ENCODE data around the gene SOX9.
"Not testable (repeated sequence)": the region's sequence is repeated elsewhere in the genome, so short reads cannot be mapped to it uniquely, and the experiment has no call there.

Gene SOX9

DNA sequence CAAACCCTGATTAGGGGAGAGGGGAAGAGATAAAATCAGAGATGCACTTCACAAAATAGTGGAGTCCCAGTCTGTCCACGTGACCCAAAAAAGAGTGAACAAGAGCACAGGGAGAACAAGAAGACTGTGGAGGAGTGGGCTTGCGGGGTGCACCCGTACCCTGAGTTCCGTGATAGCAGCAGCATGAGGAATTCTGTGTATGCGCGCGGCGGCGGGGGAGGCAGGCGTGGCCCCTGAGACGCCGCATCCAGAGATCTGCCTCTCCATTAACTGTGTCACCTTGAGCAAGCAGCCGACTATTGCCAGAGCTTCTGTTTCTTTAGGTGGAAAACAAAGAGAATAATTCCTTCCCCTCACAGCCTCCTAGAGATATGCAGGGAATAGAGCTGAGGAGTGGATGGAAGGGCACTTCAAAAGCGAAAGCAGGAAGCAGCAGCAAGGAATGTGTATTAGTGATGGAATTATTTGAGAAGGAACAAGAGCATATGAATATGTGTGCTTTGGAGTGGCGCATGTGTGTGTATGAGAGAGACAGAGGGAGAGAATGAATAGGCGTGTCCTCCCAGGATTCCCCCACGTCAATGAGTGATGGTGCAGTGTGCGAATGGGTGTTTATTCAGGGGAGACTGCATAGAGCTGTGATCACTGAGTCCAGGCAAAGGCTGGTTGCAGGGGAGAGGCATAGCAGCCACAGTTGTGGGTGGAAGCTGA is 10.4 kb upstream of the SOX9 start:
- H3K27me3 ChIP-seq (ENCODE audit: insufficient read depth, low read depth), result no peaks in the 10 kb centered on the region
- no peak overlapping the region for H2AFZ ChIP-seq (ENCODE audit: low read depth)
- TF ChIP-seq, protein P1, sequence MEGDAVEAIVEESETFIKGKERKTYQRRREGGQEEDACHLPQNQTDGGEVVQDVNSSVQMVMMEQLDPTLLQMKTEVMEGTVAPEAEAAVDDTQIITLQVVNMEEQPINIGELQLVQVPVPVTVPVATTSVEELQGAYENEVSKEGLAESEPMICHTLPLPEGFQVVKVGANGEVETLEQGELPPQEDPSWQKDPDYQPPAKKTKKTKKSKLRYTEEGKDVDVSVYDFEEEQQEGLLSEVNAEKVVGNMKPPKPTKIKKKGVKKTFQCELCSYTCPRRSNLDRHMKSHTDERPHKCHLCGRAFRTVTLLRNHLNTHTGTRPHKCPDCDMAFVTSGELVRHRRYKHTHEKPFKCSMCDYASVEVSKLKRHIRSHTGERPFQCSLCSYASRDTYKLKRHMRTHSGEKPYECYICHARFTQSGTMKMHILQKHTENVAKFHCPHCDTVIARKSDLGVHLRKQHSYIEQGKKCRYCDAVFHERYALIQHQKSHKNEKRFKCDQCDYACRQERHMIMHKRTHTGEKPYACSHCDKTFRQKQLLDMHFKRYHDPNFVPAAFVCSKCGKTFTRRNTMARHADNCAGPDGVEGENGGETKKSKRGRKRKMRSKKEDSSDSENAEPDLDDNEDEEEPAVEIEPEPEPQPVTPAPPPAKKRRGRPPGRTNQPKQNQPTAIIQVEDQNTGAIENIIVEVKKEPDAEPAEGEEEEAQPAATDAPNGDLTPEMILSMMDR (conservative IDR thresholded peaks at IDR 0.05; ENCODE audit: low read depth, low read length), result no peak
- no peak overlapping the region for H3K9ac ChIP-seq
- H3K4me2 ChIP-seq, result no peak overlapping the region
- H3K27ac ChIP-seq, result no peak overlapping the region
- no peaks in the 10 kb centered on the region for H3K79me2 ChIP-seq (ENCODE audit: insufficient read depth, low read depth)
- no peaks in the 10 kb centered on the region for H3K4me1 ChIP-seq (ENCODE audit: low read depth, poor library complexity, severe bottlenecking)
- no peak overlapping the region for H3K4me3 ChIP-seq (IDR thresholded peaks at IDR 0.05; ENCODE audit: insufficient read depth, low read depth, low read length)
- no peaks in the 10 kb centered on the region for H3K36me3 ChIP-seq (ENCODE audit: insufficient read depth)
- no peaks in the 10 kb centered on the region for H4K20me1 ChIP-seq (ENCODE audit: insufficient read depth)

DNA sequence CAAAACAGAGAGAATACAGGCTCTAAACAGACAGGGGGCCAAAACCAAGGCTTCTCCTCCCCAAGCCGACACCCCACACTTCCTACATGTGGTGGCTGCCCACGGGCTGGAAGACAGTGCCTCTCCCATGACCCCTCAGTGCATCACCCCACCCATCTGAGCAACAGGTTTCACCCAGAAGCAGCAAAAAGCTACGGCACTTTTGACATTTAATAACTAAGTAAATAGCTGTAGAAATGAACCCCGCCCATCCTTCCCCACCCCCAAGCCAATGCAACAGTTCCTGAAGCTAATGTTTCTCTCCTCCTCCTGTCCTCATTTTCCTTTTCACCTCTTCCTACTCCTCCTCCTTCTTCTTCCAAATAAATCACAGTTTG is 9.9 kb upstream of the SOX9 start:
- Histone ChIP-seq H3K4me2 (no peak overlapping the region), H3K9ac (no peak overlapping the region), H2AFZ (ENCODE audit: low read depth) (no peak overlapping the region), H4K20me1 (ENCODE audit: insufficient read depth) (no peaks in the 10 kb centered on the region), H3K4me3 (IDR thresholded peaks at IDR 0.05; ENCODE audit: insufficient read depth, low read depth, low read length) (no peak overlapping the region), H3K4me1 (ENCODE audit: low read depth, poor library complexity, severe bottlenecking) (no peaks in the 10 kb centered on the region), H3K79me2 (ENCODE audit: insufficient read depth, low read depth) (no peaks in the 10 kb centered on the region), H3K27ac (no peak overlapping the region), H3K36me3 (ENCODE audit: insufficient read depth) (no peaks in the 10 kb centered on the region), H3K27me3 (ENCODE audit: insufficient read depth, low read depth) (no peaks in the 10 kb centered on the region)
- TF ChIP-seq, protein P1 (conservative IDR thresholded peaks at IDR 0.05; ENCODE audit: low read depth, low read length), result no peak

DNA sequence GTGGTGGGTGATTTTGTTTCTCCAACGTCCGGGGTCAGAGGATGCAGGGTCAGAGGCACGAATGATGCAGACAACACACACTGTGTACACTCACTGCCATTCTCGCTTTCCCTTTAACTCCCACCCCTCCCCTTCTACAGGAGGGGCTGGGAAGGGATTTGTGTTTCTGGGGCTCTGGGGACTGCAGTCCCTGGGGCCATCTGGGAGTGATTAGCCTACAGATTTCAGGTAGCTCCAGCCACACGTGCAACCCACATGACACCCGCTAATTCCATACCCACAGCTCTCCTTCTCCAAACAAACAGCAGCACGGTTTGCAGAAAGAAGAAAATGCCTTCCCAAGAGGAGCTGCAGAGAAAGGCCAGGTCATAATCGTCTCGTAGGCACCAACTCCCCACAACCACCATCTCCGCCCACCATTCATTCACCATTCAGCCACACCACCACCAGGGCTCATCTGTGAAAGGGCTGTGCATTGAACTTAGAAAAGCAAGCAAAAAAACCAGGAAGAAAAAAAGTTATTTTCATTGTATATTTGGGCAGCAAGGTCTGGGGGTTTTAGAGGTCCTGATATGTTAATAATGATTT is 9.4 kb upstream of the SOX9 start:
- no peaks in the 10 kb centered on the region for H3K79me2 ChIP-seq (ENCODE audit: insufficient read depth, low read depth)
- H3K4me2 ChIP-seq, result no peak overlapping the region
- no peak overlapping the region for H3K27ac ChIP-seq
- no peak overlapping the region for H3K9ac ChIP-seq
- H4K20me1 ChIP-seq (ENCODE audit: insufficient read depth), result no peaks in the 10 kb centered on the region
- no peaks in the 10 kb centered on the region for H3K36me3 ChIP-seq (ENCODE audit: insufficient read depth)
- H3K27me3 ChIP-seq (ENCODE audit: insufficient read depth, low read depth), result no peaks in the 10 kb centered on the region
- H3K4me1 ChIP-seq (ENCODE audit: low read depth, poor library complexity, severe bottlenecking), result no peaks in the 10 kb centered on the region
- H2AFZ ChIP-seq (ENCODE audit: low read depth), result no peak overlapping the region
- H3K4me3 ChIP-seq (IDR thresholded peaks at IDR 0.05; ENCODE audit: insufficient read depth, low read depth, low read length), result no peak overlapping the region
- TF ChIP-seq, protein P1 (conservative IDR thresholded peaks at IDR 0.05; ENCODE audit: low read depth, low read length), result no peak

DNA sequence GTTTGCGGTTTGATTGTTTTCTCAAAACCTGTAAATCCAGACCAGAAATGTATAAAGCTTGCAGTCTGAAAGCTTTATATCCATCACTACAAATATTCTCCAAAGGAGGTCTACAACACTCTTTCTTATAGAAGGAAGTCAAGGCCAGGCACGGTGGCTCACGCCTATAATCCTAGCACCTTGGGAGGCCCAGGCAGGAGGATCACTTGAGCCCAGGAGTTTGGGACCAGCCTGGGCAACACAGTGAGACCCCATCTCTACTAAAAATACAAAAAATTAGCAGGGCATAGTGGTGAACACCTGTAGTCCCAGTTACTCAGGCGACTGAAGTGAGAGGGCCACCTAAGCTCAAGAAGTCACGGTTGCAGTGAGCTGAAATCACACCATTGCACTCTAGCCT is 8.9 kb upstream of the SOX9 start:
- not testable (repeated sequence) for H4K20me1 ChIP-seq (ENCODE audit: insufficient read depth); H2AFZ ChIP-seq (ENCODE audit: low read depth); H3K4me1 ChIP-seq (ENCODE audit: low read depth, poor library complexity, severe bottlenecking); H3K36me3 ChIP-seq (ENCODE audit: insufficient read depth); H3K27me3 ChIP-seq (ENCODE audit: insufficient read depth, low read depth); H3K27ac ChIP-seq; H3K4me3 ChIP-seq (IDR thresholded peaks at IDR 0.05; ENCODE audit: insufficient read depth, low read depth, low read length); H3K4me2 ChIP-seq; H3K9ac ChIP-seq; H3K79me2 ChIP-seq (ENCODE audit: insufficient read depth, low read depth)

DNA sequence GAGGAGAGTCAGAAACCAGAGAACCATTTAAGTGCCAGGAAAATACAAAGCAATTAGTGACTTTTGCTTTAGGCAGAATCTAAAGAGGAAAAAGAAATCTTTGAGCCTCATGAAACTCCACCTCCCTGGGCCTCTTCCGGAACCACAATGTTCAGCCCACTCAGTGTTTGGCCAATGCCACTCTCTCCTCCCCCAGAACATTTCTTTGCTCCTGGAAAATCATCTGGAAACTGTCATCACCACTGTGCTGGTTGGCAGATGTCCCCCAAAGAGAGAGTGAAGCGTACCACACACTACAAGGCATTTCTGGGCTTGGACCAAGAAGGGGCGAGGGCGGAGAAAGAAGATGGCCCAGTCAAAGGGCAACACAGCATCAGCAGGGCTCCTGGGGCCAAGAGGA is 7.1 kb upstream of the SOX9 start:
- Histone ChIP-seq H3K27me3 (ENCODE audit: insufficient read depth, low read depth) (no peaks in the 10 kb centered on the region; the same call in 1 of the 2 replicates), H3K4me3 (IDR thresholded peaks at IDR 0.05; ENCODE audit: insufficient read depth, low read depth, low read length) (no peak overlapping the region)
- TF ChIP-seq, protein P1 (conservative IDR thresholded peaks at IDR 0.05; ENCODE audit: low read depth, low read length), result no peak

More for the DNA sequence above, 7.1 kb upstream of the SOX9 start:
- H3K36me3 ChIP-seq (ENCODE audit: insufficient read depth), result no peaks in the 10 kb centered on the region
- no peaks in the 10 kb centered on the region for H4K20me1 ChIP-seq (ENCODE audit: insufficient read depth)
- H3K4me2 ChIP-seq, result no peak overlapping the region
- H3K79me2 ChIP-seq (ENCODE audit: insufficient read depth, low read depth), result no peaks in the 10 kb centered on the region
- H3K4me1 ChIP-seq (ENCODE audit: low read depth, poor library complexity, severe bottlenecking), result peaks cover 1% of the 10 kb centered on the region
- H3K27ac ChIP-seq, result no peak overlapping the region
- no peak overlapping the region for H3K9ac ChIP-seq
- H2AFZ ChIP-seq (ENCODE audit: low read depth), result no peak overlapping the region
